Measurements from ENCODE around the gene ZMIZ1. TPM values are rescaled to one million over a fixed set of nuclear protein-coding genes. Genes with fewer than 3 reads are reported as not detected.

The ZMIZ1 gene
- total RNA-seq, 1 experiment from 2014 or later: 42.3 TPM

GRCh38 chr10:79285315-79286197 is 216.8 kb downstream of the ZMIZ1 start:
- TF ChIP-seq CTCF (IDR thresholded peaks at IDR 0.05; ENCODE audit: insufficient read depth in 1 of 2, low read depth in 1 of 2, low read length in 1 of 2, severe bottlenecking in 1 of 2, unreplicated experiment in 1 of 2): no peak
- Mint-ChIP-seq H3K4me3 (ENCODE audit: unreplicated experiment) (no peak overlapping the region), H3K27me3 (ENCODE audit: insufficient read depth, unreplicated experiment) (no peaks in the 10 kb centered on the region), H3K27ac (ENCODE audit: unreplicated experiment) (no peak overlapping the region), H3K9me3 (ENCODE audit: unreplicated experiment) (no peaks in the 10 kb centered on the region), H3K36me3 (ENCODE audit: insufficient read depth, unreplicated experiment) (peaks cover 29% of the 10 kb centered on the region), H3K4me1 (ENCODE audit: low read depth, unreplicated experiment) (no peaks in the 10 kb centered on the region)
- BruUV-seq (replicated peaks): no TSS peak
- intact Hi-C loops (cut with micrococcal nuclease; ENCODE audit: unreplicated experiment): no loop called here
- CTCF ChIA-PET: no interaction called here
- POLR2A ChIA-PET: no interaction called here
- H3K9me3 ChIP-seq: no peaks in the 10 kb centered on the region
- peaks cover 3% of the 10 kb centered on the region for H3K36me3 ChIP-seq (ENCODE audit: control insufficient read depth, insufficient read depth, low read length)
- H3K4me1 ChIP-seq: no peaks in the 10 kb centered on the region
- H3K27me3 ChIP-seq (replicated peaks; ENCODE audit: control insufficient read depth, insufficient read depth, low read length): no peaks in the 10 kb centered on the region
- DNase-seq: no peak
- H3K4me3 ChIP-seq (ENCODE audit: low read depth, low read length): no peak overlapping the region

GRCh38 chr10:79286318-79286951 is 217.7 kb downstream of the ZMIZ1 start:
- BruUV-seq (replicated peaks): no TSS peak
- CTCF ChIA-PET: no interaction called here

More at GRCh38 chr10:79286318-79286951, 217.7 kb downstream of the ZMIZ1 start:
- TF ChIP-seq CTCF (IDR thresholded peaks at IDR 0.05; ENCODE audit: insufficient read depth in 1 of 2, low read depth in 1 of 2, low read length in 1 of 2, severe bottlenecking in 1 of 2, unreplicated experiment in 1 of 2): no peak
- Mint-ChIP-seq H3K4me3 (ENCODE audit: unreplicated experiment) (no peak overlapping the region), H3K9me3 (ENCODE audit: unreplicated experiment) (no peaks in the 10 kb centered on the region), H3K4me1 (ENCODE audit: low read depth, unreplicated experiment) (no peaks in the 10 kb centered on the region), H3K27ac (ENCODE audit: unreplicated experiment) (no peak overlapping the region), H3K36me3 (ENCODE audit: insufficient read depth, unreplicated experiment) (peaks cover 23% of the 10 kb centered on the region), H3K27me3 (ENCODE audit: insufficient read depth, unreplicated experiment) (no peaks in the 10 kb centered on the region)
- Histone ChIP-seq H3K4me3 (ENCODE audit: low read depth, low read length) (no peak overlapping the region), H3K36me3 (ENCODE audit: control insufficient read depth, insufficient read depth, low read length) (peaks cover 3% of the 10 kb centered on the region), H3K9me3 (no peaks in the 10 kb centered on the region), H3K4me1 (no peaks in the 10 kb centered on the region), H3K27me3 (replicated peaks; ENCODE audit: control insufficient read depth, insufficient read depth, low read length) (no peaks in the 10 kb centered on the region)
- intact Hi-C loops (cut with micrococcal nuclease; ENCODE audit: unreplicated experiment): no loop called here
- DNase-seq: no peak
- POLR2A ChIA-PET: no interaction called here

All from Caco-2 (cell line).